Lower lobe of right lung (tissue), 2 donors: ENCODE results near the gene ZNF474. TPM values are rescaled to one million over a fixed set of nuclear protein-coding genes. Genes with fewer than 3 reads are reported as not detected.

ENCODE experiments used
- ATAC-seq, 2 donors: fragments of 200-7000 bp; cut with Tn5 transposase; one replicate each; pipeline ENCODE4 v1.9.1; 2020 to 2022; ENCODE audit warnings: mild to moderate bottlenecking in 2 of 2, moderate library complexity in 2 of 2
- DNase-seq: peaks from one replicate; pipeline ENCODE4 v3.0.0-alpha.2; 2020
- H3K27ac ChIP-seq: fragments of 200-600 bp; one replicate; pipeline ENCODE4 v1.8.0; 2022
- H3K27me3 ChIP-seq: fragments of 200-600 bp; one replicate; pipeline ENCODE4 v1.8.0; 2022; ENCODE audit warnings: low read depth
- H3K36me3 ChIP-seq: fragments of 200-600 bp; one replicate; pipeline ENCODE4 v1.8.0; 2022; ENCODE audit warnings: mild to moderate bottlenecking
- H3K4me1 ChIP-seq: fragments of 200-600 bp; one replicate; pipeline ENCODE4 v1.8.0; 2022
- H3K4me3 ChIP-seq: fragments of 200-600 bp; one replicate; pipeline ENCODE4 v1.8.0; 2022; ENCODE audit warnings: mild to moderate bottlenecking
- H3K9me3 ChIP-seq: fragments of 200-600 bp; one replicate; pipeline ENCODE4 v1.8.0; 2022
- intact Hi-C: fragments of 100-400 bp; cut with DNase I; formaldehyde crosslinking; loops from one replicate; pipeline ENCODE4 v1.11.0; 2022
- total RNA-seq: library from RNA; stranded (reverse); fragmentation: NEBNext Ultra II Directional; extraction: Animal tissue kit (Norgen Biotek cat#: 25700); gene quantifications from one replicate; pipeline ENCODE4 v1.2.1, GENCODE V29; 2021
- TF ChIP-seq, protein P1 (sequence below): fragments of 200-600 bp; IDR thresholded peaks from one replicate; pipeline ENCODE4 v1.8.0; 2022; ENCODE audit warnings: antibody characterized with exemption, mild to moderate bottlenecking
- donor health status: DM: no; HTN: yes; CAD: no; lungs with severe emphysema.

ZNF474 gene
- total RNA-seq, 1 donor from 2014 or later: 2.2 TPM

GRCh38 chr5:122181863-122182262 is 52.5 kb downstream of the ZNF474 start:
- H3K27ac ChIP-seq: no peak overlapping the region
- TF ChIP-seq, protein P1, sequence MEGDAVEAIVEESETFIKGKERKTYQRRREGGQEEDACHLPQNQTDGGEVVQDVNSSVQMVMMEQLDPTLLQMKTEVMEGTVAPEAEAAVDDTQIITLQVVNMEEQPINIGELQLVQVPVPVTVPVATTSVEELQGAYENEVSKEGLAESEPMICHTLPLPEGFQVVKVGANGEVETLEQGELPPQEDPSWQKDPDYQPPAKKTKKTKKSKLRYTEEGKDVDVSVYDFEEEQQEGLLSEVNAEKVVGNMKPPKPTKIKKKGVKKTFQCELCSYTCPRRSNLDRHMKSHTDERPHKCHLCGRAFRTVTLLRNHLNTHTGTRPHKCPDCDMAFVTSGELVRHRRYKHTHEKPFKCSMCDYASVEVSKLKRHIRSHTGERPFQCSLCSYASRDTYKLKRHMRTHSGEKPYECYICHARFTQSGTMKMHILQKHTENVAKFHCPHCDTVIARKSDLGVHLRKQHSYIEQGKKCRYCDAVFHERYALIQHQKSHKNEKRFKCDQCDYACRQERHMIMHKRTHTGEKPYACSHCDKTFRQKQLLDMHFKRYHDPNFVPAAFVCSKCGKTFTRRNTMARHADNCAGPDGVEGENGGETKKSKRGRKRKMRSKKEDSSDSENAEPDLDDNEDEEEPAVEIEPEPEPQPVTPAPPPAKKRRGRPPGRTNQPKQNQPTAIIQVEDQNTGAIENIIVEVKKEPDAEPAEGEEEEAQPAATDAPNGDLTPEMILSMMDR: no peak
- intact Hi-C loops: no loop called here
- no peaks in the 10 kb centered on the region for H3K27me3 ChIP-seq
- ATAC-seq (no peak), DNase-seq (no peak)
- H3K4me3 ChIP-seq: no peak overlapping the region
- no peaks in the 10 kb centered on the region for H3K9me3 ChIP-seq
- H3K36me3 ChIP-seq: no peaks in the 10 kb centered on the region
- H3K4me1 ChIP-seq: peaks cover 30% of the 10 kb centered on the region

DNA sequence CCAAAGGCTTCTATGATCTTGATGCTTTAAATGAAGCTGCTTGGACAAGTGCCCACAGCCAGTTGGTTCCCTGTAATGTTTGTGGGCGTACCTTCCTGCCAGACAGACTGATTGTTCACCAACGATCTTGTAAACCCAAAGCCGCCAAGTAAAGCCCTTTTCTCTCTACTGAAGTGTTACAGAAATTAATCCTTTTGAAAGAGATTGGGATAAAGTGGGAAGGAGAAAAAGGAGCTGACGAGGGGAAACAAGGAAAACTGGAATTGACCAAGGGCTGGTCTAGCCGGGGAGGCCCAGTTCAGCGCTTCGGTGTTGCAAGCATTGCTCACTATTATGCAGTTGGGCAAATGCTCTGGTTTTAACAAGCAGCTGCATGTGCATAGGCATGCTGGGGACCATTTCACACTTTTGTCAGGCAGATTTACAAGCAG is 53.2 kb downstream of the ZNF474 start:
- peaks cover 30% of the 10 kb centered on the region for H3K4me1 ChIP-seq
- peak overlapping the region; percentile 44 for H3K27ac ChIP-seq
- DNase-seq (no peak), ATAC-seq (peak; percentile 65 to 67)
- H3K27me3 ChIP-seq: no peaks in the 10 kb centered on the region
- TF ChIP-seq, protein P1: no peak
- no peaks in the 10 kb centered on the region for H3K36me3 ChIP-seq
- intact Hi-C loops: no loop called here
- no peak overlapping the region for H3K4me3 ChIP-seq
- no peaks in the 10 kb centered on the region for H3K9me3 ChIP-seq

DNA sequence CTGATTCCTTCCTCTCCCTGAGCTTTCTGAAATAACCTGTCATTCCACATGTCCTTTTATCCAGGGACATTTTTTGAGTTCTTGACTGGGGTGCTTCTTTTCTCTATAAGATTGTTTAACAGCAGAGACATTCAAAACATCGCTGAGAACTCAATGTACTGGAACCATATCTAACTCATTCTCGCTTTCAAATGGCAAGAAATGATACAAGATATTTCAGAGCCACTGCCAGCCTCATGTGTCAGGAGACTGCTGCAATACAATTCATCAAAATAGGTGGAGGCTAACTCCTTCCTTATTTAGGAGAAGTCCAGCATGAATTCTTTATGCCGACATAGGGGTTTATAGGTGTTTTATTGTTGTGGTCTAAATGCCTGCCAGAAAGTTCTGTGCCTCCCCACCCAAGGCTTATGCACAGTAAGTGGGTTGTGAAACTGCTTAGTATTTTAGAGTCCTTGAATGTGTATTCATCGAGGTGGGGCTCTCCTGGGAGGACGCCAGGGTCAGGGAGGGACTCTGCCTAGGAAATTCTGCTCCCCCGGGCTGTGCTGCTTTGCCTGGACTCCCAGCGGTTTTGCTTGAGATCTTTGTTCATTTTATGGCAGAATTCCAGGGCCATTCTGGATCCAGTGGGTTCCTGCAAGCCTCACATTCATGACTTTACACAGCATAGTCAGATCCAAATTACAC is 53.9 kb downstream of the ZNF474 start:
- intact Hi-C loops: no loop called here
- peak; percentile 86 to 90 for ATAC-seq
- Histone ChIP-seq H3K27ac (peak overlapping the region; percentile 44), H3K9me3 (no peaks in the 10 kb centered on the region), H3K36me3 (no peaks in the 10 kb centered on the region), H3K4me1 (peaks cover 30% of the 10 kb centered on the region), H3K4me3 (no peak overlapping the region), H3K27me3 (no peaks in the 10 kb centered on the region)
- TF ChIP-seq, protein P1: no peak
- peak; percentile 77 for DNase-seq

GRCh38 chr5:122183788-122184170 is 54.4 kb downstream of the ZNF474 start:
- Histone ChIP-seq H3K27me3 (no peaks in the 10 kb centered on the region), H3K9me3 (no peaks in the 10 kb centered on the region), H3K4me3 (no peak overlapping the region), H3K4me1 (peaks cover 30% of the 10 kb centered on the region), H3K36me3 (no peaks in the 10 kb centered on the region), H3K27ac (peak overlapping the region; percentile 44)
- TF ChIP-seq, protein P1: no peak
- intact Hi-C loops: no loop called here
- ATAC-seq: no peak
- DNase-seq: no peak

DNA sequence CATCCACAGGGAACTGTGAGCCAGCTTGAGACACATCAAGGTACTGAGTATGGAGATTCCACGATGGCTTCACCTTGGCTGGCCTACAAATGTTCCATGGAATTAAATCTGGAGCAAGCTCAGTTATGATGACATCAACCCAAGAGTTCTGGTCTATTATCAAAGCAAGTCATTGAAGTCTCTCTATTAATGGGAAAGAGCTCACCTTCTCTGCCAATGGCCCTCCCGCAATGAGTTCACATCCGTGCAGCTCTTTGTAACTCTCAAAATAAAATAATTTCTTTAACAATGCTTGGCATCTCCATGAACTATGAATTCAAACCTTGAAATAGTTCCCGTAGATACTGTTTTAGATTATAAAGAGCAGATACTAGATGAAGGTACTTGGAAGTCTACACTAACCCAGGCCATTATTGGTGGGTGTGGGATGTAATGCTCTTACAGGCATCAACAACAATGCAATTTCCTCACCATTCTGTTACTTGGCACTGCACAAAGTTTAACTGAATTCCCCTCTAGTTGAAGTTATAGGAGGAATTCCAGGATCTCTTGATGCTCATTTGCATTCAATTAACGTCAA is 55.4 kb downstream of the ZNF474 start:
- H3K9me3 ChIP-seq: no peaks in the 10 kb centered on the region

More for the DNA sequence above, 55.4 kb downstream of the ZNF474 start:
- DNase-seq (no peak), ATAC-seq (no peak)
- no peaks in the 10 kb centered on the region for H3K36me3 ChIP-seq
- peaks cover 30% of the 10 kb centered on the region for H3K4me1 ChIP-seq
- TF ChIP-seq, protein P1: no peak
- no peak overlapping the region for H3K4me3 ChIP-seq
- H3K27me3 ChIP-seq: no peaks in the 10 kb centered on the region
- intact Hi-C loops: no loop called here
- H3K27ac ChIP-seq: no peak overlapping the region
